Renal cortex interstitium (tissue), 11 donors: ENCODE data around the gene MTRF1L. TPM values are rescaled to one million over a fixed set of nuclear protein-coding genes. Genes with fewer than 3 reads are reported as not detected.
"Not testable (repeated sequence)": the region's sequence is repeated elsewhere in the genome, so short reads cannot be mapped to it uniquely, and the experiment has no call there.

ENCODE experiments used
- DNase-seq, 11 donors: peaks; one replicate each; pipeline ENCODE4 v3.0.0-alpha.2; 2013; ENCODE audit warnings: low read depth in 9 of 11, low spot score in 4 of 11; ENCODE audit errors: extremely low read depth in 1 of 11
- polyA plus RNA-seq, 3 donors: library from polyadenylated mRNA; unstranded; fragments of 120-200 nt; gene quantifications; one replicate each; pipeline ENCODE4 v1.2.1, GENCODE V29; 2013; ENCODE audit not compliant: insufficient read length in 3 of 3

The MTRF1L gene
- polyA plus RNA-seq, 3 donors = 18.2 to 32.0 (median 25.3) TPM

GRCh38 chr6:152981219-152981618, 21.3 kb downstream of the MTRF1L start:
- no peak for DNase-seq

GRCh38 chr6:152980656-152981055, 21.9 kb downstream of the MTRF1L start:
- DNase-seq = no peak

GRCh38 chr6:152979116-152979515, 23.4 kb downstream of the MTRF1L start:
- DNase-seq = no peak

- DNase-seq = no peak
Measured at GRCh38 chr6:152978058-152978457, 24.5 kb downstream of the MTRF1L start.

GRCh38 chr6:152977556-152977955, 25.0 kb downstream of the MTRF1L start:
- no peak for DNase-seq

GRCh38 chr6:152976749-152977148, 25.8 kb downstream of the MTRF1L start:
- DNase-seq = no peak

GRCh38 chr6:152975204-152975915, 27.1 kb downstream of the MTRF1L start:
- DNase-seq = no peak

GRCh38 chr6:152973916-152974315, 28.6 kb downstream of the MTRF1L start:
- DNase-seq = no peak

GRCh38 chr6:152969688-152970418, 32.7 kb downstream of the MTRF1L start:
- no peak for DNase-seq

GRCh38 chr6:152966168-152966894, 36.2 kb downstream of the MTRF1L start:
- DNase-seq = not testable (repeated sequence)

- DNase-seq = no peak
Measured at GRCh38 chr6:152959333-152959732, 43.2 kb downstream of the MTRF1L start.

- no peak for DNase-seq
Measured at GRCh38 chr6:152957796-152958195, 44.7 kb downstream of the MTRF1L start.

GRCh38 chr6:152954443-152954842, 48.1 kb downstream of the MTRF1L start:
- DNase-seq = no peak

- DNase-seq = peak in 5 of 11 donors; percentile 2 to 9 (median 5)
Measured at GRCh38 chr6:152952866-152953509, 49.5 kb downstream of the MTRF1L start.

GRCh38 chr6:152952045-152952444, 50.5 kb downstream of the MTRF1L start:
- no peak for DNase-seq

- no peak for DNase-seq
Measured at GRCh38 chr6:152950240-152950639, 52.3 kb downstream of the MTRF1L start.

GRCh38 chr6:152948150-152948768, 54.2 kb downstream of the MTRF1L start:
- DNase-seq = peak in 10 of 11 donors; percentile 4 to 43 (median 25)

- DNase-seq = no peak
Measured at GRCh38 chr6:152946995-152947394, 55.5 kb downstream of the MTRF1L start.

- DNase-seq = no peak
Measured at GRCh38 chr6:152946484-152946883, 56.0 kb downstream of the MTRF1L start.
